GM20000 (cell line): ENCODE results near the gene SLC17A9.
"Not testable (repeated sequence)": the region's sequence is repeated elsewhere in the genome, so short reads cannot be mapped to it uniquely, and the experiment has no call there.

Source experiments
- DNase-seq: peaks from one replicate; pipeline ENCODE4 v3.0.0; 2012; ENCODE audit warnings: low spot score
- TF ChIP-seq, protein P1 (sequence below): IDR thresholded peaks from 2 replicates; pipeline ENCODE4 v1.5.1; 2012; ENCODE audit warnings: mild to moderate bottlenecking, control low read depth; ENCODE audit errors: extremely low read depth, missing control alignments

SLC17A9 gene

GRCh38 chr20:62956387-62957135 lies 4.1 kb downstream of the SLC17A9 start:
- no peak for DNase-seq
- TF ChIP-seq, protein P1, sequence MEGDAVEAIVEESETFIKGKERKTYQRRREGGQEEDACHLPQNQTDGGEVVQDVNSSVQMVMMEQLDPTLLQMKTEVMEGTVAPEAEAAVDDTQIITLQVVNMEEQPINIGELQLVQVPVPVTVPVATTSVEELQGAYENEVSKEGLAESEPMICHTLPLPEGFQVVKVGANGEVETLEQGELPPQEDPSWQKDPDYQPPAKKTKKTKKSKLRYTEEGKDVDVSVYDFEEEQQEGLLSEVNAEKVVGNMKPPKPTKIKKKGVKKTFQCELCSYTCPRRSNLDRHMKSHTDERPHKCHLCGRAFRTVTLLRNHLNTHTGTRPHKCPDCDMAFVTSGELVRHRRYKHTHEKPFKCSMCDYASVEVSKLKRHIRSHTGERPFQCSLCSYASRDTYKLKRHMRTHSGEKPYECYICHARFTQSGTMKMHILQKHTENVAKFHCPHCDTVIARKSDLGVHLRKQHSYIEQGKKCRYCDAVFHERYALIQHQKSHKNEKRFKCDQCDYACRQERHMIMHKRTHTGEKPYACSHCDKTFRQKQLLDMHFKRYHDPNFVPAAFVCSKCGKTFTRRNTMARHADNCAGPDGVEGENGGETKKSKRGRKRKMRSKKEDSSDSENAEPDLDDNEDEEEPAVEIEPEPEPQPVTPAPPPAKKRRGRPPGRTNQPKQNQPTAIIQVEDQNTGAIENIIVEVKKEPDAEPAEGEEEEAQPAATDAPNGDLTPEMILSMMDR: no peak

- no peak for DNase-seq
- TF ChIP-seq, protein P1: no peak
These were observed 4.9 kb downstream of the SLC17A9 start for GRCh38 chr20:62957136-62958117.

GRCh38 chr20:62958388-62959100 lies 6.0 kb downstream of the SLC17A9 start:
- no peak for DNase-seq
- TF ChIP-seq, protein P1: no peak

DNA sequence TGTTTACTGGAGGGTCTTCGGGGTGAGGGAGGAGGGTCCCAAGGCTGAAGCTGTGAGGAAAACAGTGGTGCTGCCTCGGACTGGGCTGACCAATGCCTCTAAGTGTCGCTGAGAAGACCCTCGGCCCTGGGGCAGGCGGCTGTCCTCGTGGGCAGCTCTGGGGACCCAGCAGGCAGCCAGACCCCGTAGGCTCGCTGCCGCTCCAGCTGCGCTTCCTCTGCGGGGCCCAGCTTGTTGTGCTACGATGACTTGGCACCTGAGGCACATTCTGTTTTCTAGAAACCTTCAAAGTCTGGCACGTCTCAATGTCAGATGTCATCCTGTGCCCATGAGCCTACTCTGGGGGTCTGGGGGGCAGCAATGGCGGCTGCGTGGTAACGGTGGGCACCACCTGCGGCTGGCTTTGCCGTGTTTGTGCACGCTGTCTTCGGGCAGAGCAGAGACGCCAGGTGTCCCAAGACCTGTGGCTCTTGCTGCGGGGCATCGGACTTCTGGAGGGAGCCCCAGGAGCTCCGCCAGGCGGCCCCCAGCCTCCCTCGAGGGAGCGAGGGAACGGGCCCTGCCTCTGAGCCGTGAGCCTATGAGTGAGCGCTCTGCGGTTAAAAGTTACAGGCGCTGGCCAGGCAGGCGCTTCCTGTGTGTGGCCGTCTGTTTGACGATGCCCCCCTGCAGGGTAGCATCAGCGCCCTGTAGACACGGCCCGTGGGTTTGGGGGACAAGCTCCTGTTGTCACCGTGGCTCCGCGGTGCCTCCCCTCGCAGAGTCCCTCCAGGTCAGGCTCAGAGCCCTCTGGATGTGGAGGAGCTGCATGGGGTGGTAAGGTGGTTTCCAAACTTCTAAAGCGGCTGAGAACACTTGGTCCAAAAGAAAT lies 6.8 kb downstream of the SLC17A9 start:
- TF ChIP-seq, protein P1: no peak
- no peak for DNase-seq

DNA sequence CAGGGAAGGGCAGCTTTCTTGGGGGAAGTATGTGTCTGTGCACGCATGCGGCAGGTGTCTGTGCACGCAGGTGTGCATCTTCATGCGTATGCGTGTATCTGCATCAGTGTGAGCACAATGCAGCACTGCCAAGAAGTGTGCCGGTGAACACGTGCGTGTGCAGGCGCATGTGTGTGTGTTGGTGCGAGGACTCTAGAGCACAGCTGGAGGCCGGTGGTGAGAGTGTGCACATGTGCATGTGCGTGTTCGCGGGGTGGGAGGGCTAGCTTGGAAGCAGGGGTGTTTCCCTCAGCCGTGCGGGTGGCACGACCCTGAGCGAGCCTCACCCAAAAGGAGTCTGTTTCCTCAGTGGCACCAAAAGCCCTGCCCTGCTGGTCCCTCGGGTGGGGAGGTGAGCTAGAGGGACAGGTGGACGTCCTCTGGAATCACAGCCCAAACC lies 7.5 kb downstream of the SLC17A9 start:
- TF ChIP-seq, protein P1: no peak
- no peak for DNase-seq

GRCh38 chr20:62960446-62961309 lies 8.2 kb downstream of the SLC17A9 start:
- DNase-seq: not testable (repeated sequence)
